SK-N-SH (cell line): ENCODE data around the gene ADAMTS16. TPM values are rescaled to one million over a fixed set of nuclear protein-coding genes. Genes with fewer than 3 reads are reported as not detected.

Experiments used
- CTCF ChIA-PET: fragments of 300-600, 350-600 bp; formaldehyde crosslinking; extraction: SDS; loops from one replicate; lab custom pipeline; 2021; lab: Yijun Ruan, JAX
- POLR2A ChIA-PET: fragments of 350-600 bp; sonication (Branson Sonifier 250); formaldehyde crosslinking; extraction: SDS; loops from one replicate; lab custom pipeline; 2020; ENCODE audit warnings: antibody characterized with exemption, inconsistent platforms; lab: Yijun Ruan, JAX
- DNase-seq: peaks from one replicate; pipeline ENCODE4 v3.0.0; 2012
- H2AFZ ChIP-seq: fragments of 200-600 bp; sonication (generic); 2 replicates; pipeline ENCODE4 v1.8.1; 2016; ENCODE audit warnings: antibody characterized with exemption, mild to moderate bottlenecking, low read depth
- H3F3A ChIP-seq: fragments of 200-600 bp; sonication (generic); replicated peaks from 2 replicates; pipeline ENCODE3; 2016; ENCODE audit warnings: antibody characterized with exemption, mild to moderate bottlenecking; ENCODE audit not compliant: insufficient read depth
- H3K27ac ChIP-seq, 2 experiments: fragments of 200-500 bp in 1 of 2; fragments of 200-600 bp in 1 of 2; sonication (Bioruptor generic) in 1 of 2; sonication (generic), shearing (Covaris generic) in 1 of 2; 2 replicates each; pipeline versions ENCODE4 v1.5.1 to v1.6.1; 2014 to 2016; ENCODE audit warnings: low read depth in 2 of 2, inconsistent platforms in 1 of 2, low read length in 1 of 2, mild to moderate bottlenecking in 1 of 2, mixed read lengths in 1 of 2
- H3K27me3 ChIP-seq: fragments of 200-600 bp; sonication (generic), shearing (Covaris generic); 2 replicates; pipeline ENCODE4 v1.6.1; 2016; ENCODE audit warnings: mixed run types; ENCODE audit not compliant: insufficient read depth
- H3K36me3 ChIP-seq, 2 experiments: fragments of 200-500 bp in 1 of 2; fragments of 200-600 bp in 1 of 2; sonication (Bioruptor generic) in 1 of 2; sonication (generic) in 1 of 2; replicated peaks in 1 of 2; 2 replicates each; pipeline versions ENCODE3 to v1.5.1; 2014 to 2016; ENCODE audit warnings: low read length in 1 of 2, mild to moderate bottlenecking in 1 of 2; ENCODE audit not compliant: insufficient read depth in 2 of 2, control insufficient read depth in 1 of 2
- H3K4me1 ChIP-seq, 2 experiments: fragments of 200-500 bp in 1 of 2; fragments of 200-600 bp in 1 of 2; sonication (Bioruptor generic) in 1 of 2; sonication (generic), shearing (Covaris generic) in 1 of 2; 2 replicates each; pipeline versions ENCODE4 v1.5.1 to v1.6.1; 2014 to 2016; ENCODE audit warnings: low read depth in 1 of 2, low read length in 1 of 2, mixed run types in 1 of 2; ENCODE audit not compliant: insufficient read depth in 2 of 2, control insufficient read depth in 1 of 2
- H3K4me2 ChIP-seq: fragments of 200-600 bp; sonication (generic), shearing (Covaris generic); 2 replicates; pipeline ENCODE4 v1.6.1; 2017; ENCODE audit warnings: mixed run types
- H3K4me3 ChIP-seq, 2 experiments: fragments of 200-500 bp in 1 of 2; fragments of 200-600 bp in 1 of 2; sonication (Bioruptor generic) in 1 of 2; sonication (generic), shearing (Covaris generic) in 1 of 2; 2 replicates each; pipeline versions ENCODE4 v1.5.1 to v1.8.1; 2014 to 2016; ENCODE audit warnings: low read depth in 2 of 2, inconsistent platforms in 1 of 2, low read length in 1 of 2, mild to moderate bottlenecking in 1 of 2, mixed read lengths in 1 of 2, moderate library complexity in 1 of 2
- H3K79me2 ChIP-seq: fragments of 200-600 bp; sonication (generic); 2 replicates; pipeline ENCODE4 v1.8.1; 2017; ENCODE audit warnings: mild to moderate bottlenecking; ENCODE audit not compliant: insufficient read depth
- H3K9ac ChIP-seq: fragments of 200-600 bp; sonication (generic); 2 replicates; pipeline ENCODE4 v1.6.1; 2017; ENCODE audit warnings: mixed run types
- H3K9me2 ChIP-seq: fragments of 200-600 bp; sonication (generic); 2 replicates; pipeline ENCODE4 v1.6.1; 2017; ENCODE audit warnings: mixed run types
- H3K9me3 ChIP-seq: fragments of 200-600 bp; sonication (generic); 2 replicates; pipeline ENCODE4 v1.6.1; 2017; ENCODE audit warnings: mixed run types, mild to moderate bottlenecking, moderate library complexity
- H4K20me1 ChIP-seq: fragments of 200-600 bp; sonication (generic); 2 replicates; pipeline ENCODE4 v1.6.1; 2017; ENCODE audit warnings: mild to moderate bottlenecking, mixed run types; ENCODE audit not compliant: insufficient read depth
- CTCF ChIP-seq: fragments of 200-600 bp; sonication (generic); IDR thresholded peaks from 2 replicates; pipeline ENCODE4 v1.6.1; 2017; ENCODE audit warnings: antibody characterized with exemption, mild to moderate bottlenecking, moderate library complexity
- EZH2phosphoT487 ChIP-seq: fragments of 200-600 bp; sonication (generic); IDR thresholded peaks from 2 replicates; pipeline ENCODE4 v1.6.1; 2017; ENCODE audit warnings: low read depth, mixed run types, mild to moderate bottlenecking, antibody characterized with exemption, moderate library complexity, borderline replicate concordance
- GATA2 ChIP-seq: sonication (generic); formaldehyde crosslinking; IDR thresholded peaks from 2 replicates; pipeline ENCODE4 v1.5.0; 2020; ENCODE audit warnings: mild to moderate bottlenecking, missing genetic modification reagents
- MAX ChIP-seq: IDR thresholded peaks from 2 replicates; pipeline ENCODE4 v1.4.0; 2012; ENCODE audit warnings: low read depth
- MXI1 ChIP-seq: IDR thresholded peaks from 2 replicates; pipeline ENCODE4 v1.6.1; 2012; ENCODE audit warnings: mild to moderate bottlenecking, low read depth, low read length, improper control_type of control experiment
- NFIC ChIP-seq: IDR thresholded peaks from 2 replicates; pipeline ENCODE4 v1.4.0; 2012; ENCODE audit warnings: borderline replicate concordance
- RXRA ChIP-seq: IDR thresholded peaks from 2 replicates; pipeline ENCODE4 v1.4.0; 2012; ENCODE audit warnings: low read depth, mild to moderate bottlenecking, borderline replicate concordance
- TCF12 ChIP-seq: IDR thresholded peaks from 2 replicates; pipeline ENCODE4 v1.4.0; 2012
- TEAD4 ChIP-seq: IDR thresholded peaks from 2 replicates; pipeline ENCODE4 v1.4.0; 2012; ENCODE audit warnings: mild to moderate bottlenecking, borderline replicate concordance; ENCODE audit not compliant: insufficient read depth
- ZBTB33 ChIP-seq: IDR thresholded peaks from 2 replicates; pipeline ENCODE4 v1.4.0; 2012; ENCODE audit warnings: low read depth, borderline replicate concordance
- WGBS: methylation state at CpG from one replicate; pipeline ENCODE4 v1.1.6; 2017; ENCODE audit warnings: low lambda C conversion rate; 5-methylcytosine and 5-hydroxymethylcytosine counted together
- polyA plus RNA-seq, 3 experiments: library from polyadenylated mRNA; depleted of rRNA; stranded (reverse); fragments of >200 nt; gene quantifications; 2 replicates each; pipeline ENCODE4 v1.2.3, GENCODE V29; 2012
- TF ChIP-seq, protein P1 (sequence below): fragments of 150-350 bp; IDR thresholded peaks from 2 replicates; pipeline ENCODE4 v1.6.1; 2016; ENCODE audit warnings: mild to moderate bottlenecking, low read depth, low read length

The ADAMTS16 gene
- polyA plus RNA-seq, 1 of the 3 experiments (the other 2 are of a cell fraction), result not detected

DNA sequence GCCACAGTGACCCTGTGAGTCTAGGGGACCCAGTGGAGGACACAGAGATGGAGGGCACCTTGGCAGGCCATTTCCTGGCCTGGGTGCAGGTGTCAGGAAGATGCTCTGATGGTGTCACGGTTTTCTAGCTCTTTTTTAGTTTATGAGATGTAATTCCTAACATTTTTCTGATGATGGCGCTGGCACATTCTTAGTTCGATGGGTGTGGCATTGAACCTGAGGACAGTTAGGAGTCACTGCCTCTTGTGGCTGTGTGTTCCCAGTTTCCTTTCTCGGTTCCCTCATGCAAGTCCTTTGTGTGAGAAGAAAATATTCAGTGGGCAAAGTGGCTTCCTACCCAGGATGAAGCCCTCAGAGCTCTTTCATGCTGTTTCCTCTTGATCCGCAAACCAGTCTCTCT lies 152.9 kb downstream of the ADAMTS16 start:
- H3K4me2 ChIP-seq, result no peak overlapping the region
- TF ChIP-seq TCF12 (no peak), MAX (no peak), CTCF (no peak), RXRA (no peak), EZH2phosphoT487 (no peak), ZBTB33 (no peak), GATA2 (no peak), NFIC (no peak)
- no peak for DNase-seq
- no peaks in the 10 kb centered on the region for H3K79me2 ChIP-seq
- POLR2A ChIA-PET, result no interaction called here
- peaks cover 13 to 19% of the 10 kb centered on the region in 2 experiments; a peak in 3 of 4 replicates for H3K4me1 ChIP-seq
- CTCF ChIA-PET, result interaction anchor here (0.5 to 1.3 kb wide), 4 partner anchors 10 to 1763 kb away, joined by 3 to 4 read pairs (median 4); no protein-coding TSS in a partner anchor
- H3K9me3 ChIP-seq, result no peaks in the 10 kb centered on the region
- no peaks in the 10 kb centered on the region for H3K36me3 ChIP-seq
- no peaks in the 10 kb centered on the region for H4K20me1 ChIP-seq
- H3K9me2 ChIP-seq, result no peaks in the 10 kb centered on the region
- peaks cover 9% of the 10 kb centered on the region for H3F3A ChIP-seq
- 80% methylated on average over 5 of the region's 5 CpGs for WGBS
- no peak overlapping the region for H3K9ac ChIP-seq
- no peaks in the 10 kb centered on the region for H3K27me3 ChIP-seq
- no peak overlapping the region for H2AFZ ChIP-seq
- no peak overlapping the region for H3K27ac ChIP-seq
- H3K4me3 ChIP-seq, result no peak overlapping the region

GRCh38 chr5:5294429-5294828 lies 154.3 kb downstream of the ADAMTS16 start:
- Histone ChIP-seq H3K36me3 (no peaks in the 10 kb centered on the region), H3K4me1 (peaks cover 6 to 33% of the 10 kb centered on the region in 2 experiments; a peak in 2 of 4 replicates), H4K20me1 (no peaks in the 10 kb centered on the region), H3K27me3 (no peaks in the 10 kb centered on the region), H3K4me3 (no peak overlapping the region), H3K9me3 (no peaks in the 10 kb centered on the region), H3K79me2 (no peaks in the 10 kb centered on the region), H3K4me2 (no peak overlapping the region), H2AFZ (no peak overlapping the region), H3F3A (no peaks in the 10 kb centered on the region), H3K9me2 (no peaks in the 10 kb centered on the region), H3K27ac (no peak overlapping the region), H3K9ac (no peak overlapping the region)
- POLR2A ChIA-PET, result no interaction called here
- CTCF ChIA-PET, result no interaction called here
- TF ChIP-seq, protein P1, sequence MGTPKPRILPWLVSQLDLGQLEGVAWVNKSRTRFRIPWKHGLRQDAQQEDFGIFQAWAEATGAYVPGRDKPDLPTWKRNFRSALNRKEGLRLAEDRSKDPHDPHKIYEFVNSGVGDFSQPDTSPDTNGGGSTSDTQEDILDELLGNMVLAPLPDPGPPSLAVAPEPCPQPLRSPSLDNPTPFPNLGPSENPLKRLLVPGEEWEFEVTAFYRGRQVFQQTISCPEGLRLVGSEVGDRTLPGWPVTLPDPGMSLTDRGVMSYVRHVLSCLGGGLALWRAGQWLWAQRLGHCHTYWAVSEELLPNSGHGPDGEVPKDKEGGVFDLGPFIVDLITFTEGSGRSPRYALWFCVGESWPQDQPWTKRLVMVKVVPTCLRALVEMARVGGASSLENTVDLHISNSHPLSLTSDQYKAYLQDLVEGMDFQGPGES, result no peak
- TF ChIP-seq ZBTB33 (no peak), EZH2phosphoT487 (no peak), MXI1 (no peak), TEAD4 (no peak)
- no peak for DNase-seq
- 69% methylated on average over 1 of the region's 1 CpG for WGBS
